SK-N-SH treated with all-trans-retinoic acid at 6 μM for 48 hours (cell line): Measurements from ENCODE around the gene C6orf120.

Experiments
- ATAC-seq: fragments of 200-7000 bp; cut with Tn5 transposase; 3 replicates; pipeline ENCODE4 v1.9.1; 2020; ENCODE audit warnings: mild to moderate bottlenecking, moderate library complexity
- ARNTL ChIP-seq: fragments of 450-650 bp; formaldehyde crosslinking; IDR thresholded peaks from 2 replicates; pipeline ENCODE4 v1.5.0; 2020; ENCODE audit warnings: low read depth, mild to moderate bottlenecking, moderate library complexity, borderline replicate concordance
- BACH2 ChIP-seq: fragments of 250-450 bp; sonication (Bioruptor Pico); IDR thresholded peaks from 2 replicates; pipeline ENCODE4 v1.9.0; 2021; ENCODE audit warnings: mild to moderate bottlenecking, borderline replicate concordance
- CSDC2 ChIP-seq: fragments of 250-450 bp; sonication (Bioruptor Pico); IDR thresholded peaks from 2 replicates; pipeline ENCODE4 v1.5.0; 2020; ENCODE audit warnings: mild to moderate bottlenecking, moderate library complexity
- GLIS3 ChIP-seq: fragments of 250-450 bp; sonication (Bioruptor Pico); IDR thresholded peaks from 2 replicates; pipeline ENCODE4 v1.5.0; 2020; ENCODE audit warnings: mild to moderate bottlenecking, moderate library complexity
- ISL1 ChIP-seq: fragments of 250-450 bp; sonication (Bioruptor Pico); IDR thresholded peaks from 2 replicates; pipeline ENCODE4 v2.1.2; 2022; ENCODE audit warnings: mild to moderate bottlenecking, moderate library complexity
- OSR1 ChIP-seq: fragments of 250-450 bp; sonication (Bioruptor Pico); IDR thresholded peaks from 2 replicates; pipeline ENCODE4 v1.8.0; 2022; ENCODE audit warnings: moderate library complexity, mild to moderate bottlenecking, inconsistent platforms
- RARB ChIP-seq: fragments of 250-450 bp; sonication (Bioruptor Pico); IDR thresholded peaks from 2 replicates; pipeline ENCODE4 v1.8.0; 2021; ENCODE audit warnings: mild to moderate bottlenecking, moderate library complexity
- SNAI2 ChIP-seq: fragments of 250-450 bp; sonication (Bioruptor Pico); IDR thresholded peaks from 2 replicates; pipeline ENCODE4 v1.5.0; 2020; ENCODE audit warnings: mild to moderate bottlenecking, moderate library complexity
- TCF4 ChIP-seq: fragments of 250-450 bp; sonication (Bioruptor Pico); IDR thresholded peaks from 2 replicates; pipeline ENCODE4 v1.8.0; 2021; ENCODE audit warnings: mild to moderate bottlenecking, moderate library complexity, borderline replicate concordance
- TOX ChIP-seq: fragments of 250-450 bp; sonication (Bioruptor Pico); IDR thresholded peaks from 2 replicates; pipeline ENCODE4 v1.8.0; 2021; ENCODE audit warnings: mild to moderate bottlenecking, moderate library complexity, borderline replicate concordance
- ZC3H10 ChIP-seq: fragments of 250-450 bp; sonication (Bioruptor Pico); IDR thresholded peaks from 2 replicates; pipeline ENCODE4 v1.5.1; 2021; ENCODE audit warnings: mild to moderate bottlenecking, moderate library complexity
- ZFP3 ChIP-seq: fragments of 250-450 bp; sonication (Bioruptor Pico); IDR thresholded peaks from 2 replicates; pipeline ENCODE4 v1.5.0; 2020; ENCODE audit warnings: mild to moderate bottlenecking, moderate library complexity
- ZFP30 ChIP-seq: fragments of 450-650 bp; formaldehyde crosslinking; IDR thresholded peaks from 2 replicates; pipeline ENCODE4 v1.5.0; 2022; ENCODE audit warnings: mild to moderate bottlenecking, moderate library complexity
- ZNF565 ChIP-seq: fragments of 450-650 bp; formaldehyde crosslinking; conservative IDR thresholded peaks from 2 replicates; pipeline ENCODE4 v1.5.0; 2020; ENCODE audit warnings: low read depth, mild to moderate bottlenecking, moderate library complexity
- TF ChIP-seq, protein P1 (sequence below): fragments of 250-450 bp; sonication (Bioruptor Pico); IDR thresholded peaks from 2 replicates; pipeline ENCODE4 v1.5.1; 2020; ENCODE audit warnings: low read depth, mild to moderate bottlenecking, moderate library complexity
- TF ChIP-seq, protein P2 (sequence below): fragments of 250-450 bp; sonication (Bioruptor Pico); IDR thresholded peaks from 2 replicates; pipeline ENCODE4 v1.8.0; 2020; ENCODE audit warnings: mild to moderate bottlenecking, moderate library complexity, borderline replicate concordance
- TF ChIP-seq, protein P3 (sequence below): fragments of 250-450 bp; sonication (Bioruptor Pico); IDR thresholded peaks from 2 replicates; pipeline ENCODE4 v1.8.0; 2021; ENCODE audit warnings: low read depth, mild to moderate bottlenecking, moderate library complexity, borderline replicate concordance
- TF ChIP-seq, protein P4 (sequence below): fragments of 250-450 bp; sonication (Bioruptor Pico); IDR thresholded peaks from 2 replicates; pipeline ENCODE4 v1.5.1; 2021; ENCODE audit warnings: mild to moderate bottlenecking, moderate library complexity

The C6orf120 gene

DNA sequence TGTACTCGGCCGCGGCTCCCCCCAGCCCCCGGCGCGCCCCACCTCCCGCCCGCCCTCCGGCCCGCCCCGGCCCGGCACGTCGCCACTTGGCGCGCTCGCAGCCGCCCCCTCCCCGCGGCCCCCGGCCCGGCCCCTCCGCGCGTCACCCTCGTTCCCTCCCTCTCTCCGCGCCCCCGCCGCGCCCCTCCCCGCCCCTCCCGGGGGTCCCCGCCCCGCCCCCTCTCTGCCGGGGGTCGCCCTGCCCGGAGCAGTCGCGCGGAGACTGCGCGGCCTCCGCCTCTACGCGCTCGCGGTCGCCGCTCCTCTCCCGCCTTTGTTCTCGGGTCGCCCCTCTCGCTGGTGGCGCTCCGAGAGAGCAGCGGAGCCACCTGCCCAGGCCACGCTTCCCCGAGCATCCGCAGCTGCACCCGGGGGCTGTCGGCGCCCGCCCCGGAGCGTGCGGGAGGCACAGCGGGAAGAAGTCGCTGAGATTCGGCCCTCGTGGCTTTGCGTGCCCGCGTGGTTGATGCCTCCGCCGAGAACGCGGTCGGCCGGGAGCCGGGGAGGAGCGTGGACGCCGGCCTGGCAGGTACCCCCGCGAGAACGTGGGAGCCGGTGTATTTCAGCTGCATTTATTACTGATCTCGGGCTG lies 22.7 kb downstream of the C6orf120 start, which contains the start of gene PHF10:
PHF10 (minus strand) TSS at position 7 of the 631 bp plus-strand sequence. CDS start 569 bp downstream, outside the sequence.
- ATAC-seq, result peak; percentile 59
- TF ChIP-seq GLIS3 (CRISPR knock-in tag), result 0 out of 2 replicates have a peak, but pooled peaks have one; percentile 34
- TF ChIP-seq CSDC2 (CRISPR knock-in tag), result peak; percentile 78
- no peak for TF ChIP-seq OSR1
- TF ChIP-seq ZFP3 (CRISPR knock-in tag), result peak; percentile 31; the same call in 1 of the 2 replicates

DNA sequence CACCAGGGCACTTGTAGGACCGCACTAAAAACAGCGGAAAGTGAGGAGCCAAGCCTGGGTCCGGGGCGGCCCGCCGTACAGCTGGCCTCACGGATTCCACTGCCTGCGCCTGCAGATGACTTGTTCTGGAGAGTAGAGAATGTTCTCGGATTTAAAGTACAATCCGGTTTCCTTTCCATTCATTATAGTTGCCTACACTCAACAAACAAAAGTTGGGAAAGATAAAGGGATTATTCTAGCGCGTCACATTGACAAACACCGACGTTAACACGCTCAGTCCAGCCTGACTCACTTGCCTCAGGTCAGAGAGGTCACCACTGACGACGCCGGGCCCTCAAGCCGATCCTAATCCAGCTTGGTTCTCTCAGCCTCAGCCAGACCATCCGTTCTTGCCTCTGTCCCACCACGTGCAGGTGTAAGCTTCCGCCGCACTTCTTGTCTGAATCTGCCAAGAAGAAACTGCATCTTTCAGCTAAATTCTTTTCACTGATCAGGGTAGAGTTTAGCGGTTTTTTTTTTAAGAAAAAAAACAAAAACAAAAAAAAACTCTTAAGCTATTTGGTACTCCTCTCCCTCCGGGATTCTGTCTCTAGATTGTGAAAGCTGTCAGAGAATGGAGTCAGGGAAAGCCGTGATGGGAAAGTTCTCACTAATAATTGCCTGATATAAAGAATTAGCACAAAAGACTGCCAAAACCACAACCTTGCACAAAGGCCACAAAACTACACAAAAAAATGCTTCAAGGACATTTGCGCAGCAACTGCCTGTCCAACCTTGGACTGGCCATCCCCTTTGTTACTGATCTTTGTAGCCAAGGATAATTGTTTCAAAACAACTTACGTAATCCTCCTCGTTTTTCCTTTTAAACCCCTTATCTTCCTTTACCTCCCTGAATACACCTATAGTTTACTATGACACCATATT lies 23.5 kb downstream of the C6orf120 start:
- ATAC-seq, result peak; percentile 65
- TF ChIP-seq TOX (no peak), ISL1 (CRISPR knock-in tag) (no peak), BACH2 (no peak), GLIS3 (CRISPR knock-in tag) (no peak)
- TF ChIP-seq, protein P1, sequence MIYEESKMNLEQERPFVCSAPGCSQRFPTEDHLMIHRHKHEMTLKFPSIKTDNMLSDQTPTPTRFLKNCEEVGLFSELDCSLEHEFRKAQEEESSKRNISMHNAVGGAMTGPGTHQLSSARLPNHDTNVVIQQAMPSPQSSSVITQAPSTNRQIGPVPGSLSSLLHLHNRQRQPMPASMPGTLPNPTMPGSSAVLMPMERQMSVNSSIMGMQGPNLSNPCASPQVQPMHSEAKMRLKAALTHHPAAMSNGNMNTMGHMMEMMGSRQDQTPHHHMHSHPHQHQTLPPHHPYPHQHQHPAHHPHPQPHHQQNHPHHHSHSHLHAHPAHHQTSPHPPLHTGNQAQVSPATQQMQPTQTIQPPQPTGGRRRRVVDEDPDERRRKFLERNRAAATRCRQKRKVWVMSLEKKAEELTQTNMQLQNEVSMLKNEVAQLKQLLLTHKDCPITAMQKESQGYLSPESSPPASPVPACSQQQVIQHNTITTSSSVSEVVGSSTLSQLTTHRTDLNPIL, result no peak
- TF ChIP-seq, protein P2, sequence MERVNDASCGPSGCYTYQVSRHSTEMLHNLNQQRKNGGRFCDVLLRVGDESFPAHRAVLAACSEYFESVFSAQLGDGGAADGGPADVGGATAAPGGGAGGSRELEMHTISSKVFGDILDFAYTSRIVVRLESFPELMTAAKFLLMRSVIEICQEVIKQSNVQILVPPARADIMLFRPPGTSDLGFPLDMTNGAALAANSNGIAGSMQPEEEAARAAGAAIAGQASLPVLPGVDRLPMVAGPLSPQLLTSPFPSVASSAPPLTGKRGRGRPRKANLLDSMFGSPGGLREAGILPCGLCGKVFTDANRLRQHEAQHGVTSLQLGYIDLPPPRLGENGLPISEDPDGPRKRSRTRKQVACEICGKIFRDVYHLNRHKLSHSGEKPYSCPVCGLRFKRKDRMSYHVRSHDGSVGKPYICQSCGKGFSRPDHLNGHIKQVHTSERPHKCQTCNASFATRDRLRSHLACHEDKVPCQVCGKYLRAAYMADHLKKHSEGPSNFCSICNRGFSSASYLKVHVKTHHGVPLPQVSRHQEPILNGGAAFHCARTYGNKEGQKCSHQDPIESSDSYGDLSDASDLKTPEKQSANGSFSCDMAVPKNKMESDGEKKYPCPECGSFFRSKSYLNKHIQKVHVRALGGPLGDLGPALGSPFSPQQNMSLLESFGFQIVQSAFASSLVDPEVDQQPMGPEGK (CRISPR knock-in tag), result no peak
- TF ChIP-seq, all 23 proteins: peak for 0

DNA sequence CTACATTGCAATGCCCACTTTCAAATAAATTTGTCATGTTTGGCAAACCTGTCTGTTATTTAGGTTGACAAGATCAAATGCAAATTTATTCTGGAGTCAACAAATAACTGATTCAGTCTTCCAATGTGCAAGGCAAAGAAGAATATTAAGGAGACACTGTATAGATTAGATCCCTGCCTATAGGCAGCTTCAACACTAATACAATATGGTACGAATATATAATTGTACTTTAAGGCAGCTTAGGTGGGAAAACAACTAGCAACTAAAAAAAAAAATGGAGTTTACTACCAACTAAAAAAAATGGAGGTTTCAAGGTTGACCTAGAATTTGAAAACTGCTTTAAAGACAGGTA lies 24.1 kb downstream of the C6orf120 start:
- no peak for ATAC-seq
- TF ChIP-seq RARB (CRISPR knock-in tag) (no peak), BACH2 (no peak), ZNF565 (CRISPR knock-in tag) (no peak), TOX (no peak)

DNA sequence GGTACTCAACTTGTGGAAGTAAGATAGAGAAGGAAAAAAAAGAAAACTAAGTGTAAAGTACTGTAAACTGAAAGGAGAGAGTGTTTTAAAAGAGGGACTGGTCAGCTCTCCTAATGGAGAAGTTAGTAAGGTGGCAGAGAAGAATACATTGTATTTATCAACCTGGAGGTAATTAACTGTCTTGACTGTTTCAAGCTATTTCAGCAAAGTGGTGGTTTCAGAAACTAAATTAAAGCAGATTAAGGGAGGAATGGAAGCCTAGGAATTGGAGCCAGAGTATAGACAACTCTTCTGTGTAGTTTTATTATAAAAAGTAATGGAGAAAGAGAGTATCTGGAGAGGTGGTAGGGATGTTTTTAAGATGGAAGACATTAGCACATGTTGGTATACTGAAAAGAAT lies 25.0 kb downstream of the C6orf120 start:
- no peak for ATAC-seq
- TF ChIP-seq, protein P3, sequence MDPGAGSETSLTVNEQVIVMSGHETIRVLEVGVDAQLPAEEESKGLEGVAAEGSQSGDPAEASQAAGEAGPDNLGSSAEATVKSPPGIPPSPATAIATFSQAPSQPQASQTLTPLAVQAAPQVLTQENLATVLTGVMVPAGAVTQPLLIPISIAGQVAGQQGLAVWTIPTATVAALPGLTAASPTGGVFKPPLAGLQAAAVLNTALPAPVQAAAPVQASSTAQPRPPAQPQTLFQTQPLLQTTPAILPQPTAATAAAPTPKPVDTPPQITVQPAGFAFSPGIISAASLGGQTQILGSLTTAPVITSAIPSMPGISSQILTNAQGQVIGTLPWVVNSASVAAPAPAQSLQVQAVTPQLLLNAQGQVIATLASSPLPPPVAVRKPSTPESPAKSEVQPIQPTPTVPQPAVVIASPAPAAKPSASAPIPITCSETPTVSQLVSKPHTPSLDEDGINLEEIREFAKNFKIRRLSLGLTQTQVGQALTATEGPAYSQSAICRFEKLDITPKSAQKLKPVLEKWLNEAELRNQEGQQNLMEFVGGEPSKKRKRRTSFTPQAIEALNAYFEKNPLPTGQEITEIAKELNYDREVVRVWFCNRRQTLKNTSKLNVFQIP, result no peak
- TF ChIP-seq ZC3H10 (CRISPR knock-in tag) (no peak), ZFP30 (CRISPR knock-in tag) (no peak), BACH2 (no peak), SNAI2 (CRISPR knock-in tag) (no peak), TCF4 (CRISPR knock-in tag) (no peak)
- TF ChIP-seq, protein P4, sequence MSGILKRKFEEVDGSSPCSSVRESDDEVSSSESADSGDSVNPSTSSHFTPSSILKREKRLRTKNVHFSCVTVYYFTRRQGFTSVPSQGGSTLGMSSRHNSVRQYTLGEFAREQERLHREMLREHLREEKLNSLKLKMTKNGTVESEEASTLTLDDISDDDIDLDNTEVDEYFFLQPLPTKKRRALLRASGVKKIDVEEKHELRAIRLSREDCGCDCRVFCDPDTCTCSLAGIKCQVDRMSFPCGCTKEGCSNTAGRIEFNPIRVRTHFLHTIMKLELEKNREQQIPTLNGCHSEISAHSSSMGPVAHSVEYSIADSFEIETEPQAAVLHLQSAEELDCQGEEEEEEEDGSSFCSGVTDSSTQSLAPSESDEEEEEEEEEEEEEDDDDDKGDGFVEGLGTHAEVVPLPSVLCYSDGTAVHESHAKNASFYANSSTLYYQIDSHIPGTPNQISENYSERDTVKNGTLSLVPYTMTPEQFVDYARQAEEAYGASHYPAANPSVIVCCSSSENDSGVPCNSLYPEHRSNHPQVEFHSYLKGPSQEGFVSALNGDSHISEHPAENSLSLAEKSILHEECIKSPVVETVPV (CRISPR knock-in tag), result no peak
- TF ChIP-seq, protein P1, result no peak

DNA sequence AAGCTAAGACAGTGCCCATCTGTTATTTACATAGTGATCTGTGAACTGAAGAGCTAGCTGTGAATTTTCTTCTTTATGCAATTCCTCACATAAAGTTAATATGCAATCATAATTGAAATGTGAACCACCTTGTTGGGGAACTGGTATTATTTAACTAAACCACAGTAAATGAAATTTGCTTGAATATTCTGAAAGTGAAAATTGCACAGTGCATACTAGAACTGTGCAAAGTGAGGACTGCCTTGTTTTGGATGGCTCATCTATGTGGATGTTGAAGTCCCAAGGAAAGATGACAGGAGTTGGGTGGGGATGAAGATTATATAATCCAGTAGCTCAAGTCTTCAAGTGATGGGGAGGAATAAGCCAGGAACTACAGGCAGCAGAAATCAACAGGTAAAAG lies 28.0 kb downstream of the C6orf120 start:
- no peak for ATAC-seq
- no peak for TF ChIP-seq ZC3H10 (CRISPR knock-in tag)
- no peak for TF ChIP-seq RARB (CRISPR knock-in tag)
- no peak for TF ChIP-seq ARNTL (CRISPR knock-in tag)
- no peak for TF ChIP-seq TOX
- TF ChIP-seq ZFP30 (CRISPR knock-in tag), result no peak
- TF ChIP-seq, protein P2 (CRISPR knock-in tag), result no peak
- TF ChIP-seq, protein P3, result no peak
- TF ChIP-seq, protein P1, result no peak
- no peak for TF ChIP-seq SNAI2 (CRISPR knock-in tag)
- no peak for TF ChIP-seq ZFP3 (CRISPR knock-in tag)
